Measurements from ENCODE around the gene MFGE8.

The MFGE8 gene

GRCh38 chr15:88872106-88872505 is 41.1 kb downstream of the MFGE8 start:
- no peak for DNase-seq (ENCODE audit: low spot score)

GRCh38 chr15:88871313-88871712 is 41.9 kb downstream of the MFGE8 start:
- no peak for DNase-seq (ENCODE audit: low spot score)

DNA sequence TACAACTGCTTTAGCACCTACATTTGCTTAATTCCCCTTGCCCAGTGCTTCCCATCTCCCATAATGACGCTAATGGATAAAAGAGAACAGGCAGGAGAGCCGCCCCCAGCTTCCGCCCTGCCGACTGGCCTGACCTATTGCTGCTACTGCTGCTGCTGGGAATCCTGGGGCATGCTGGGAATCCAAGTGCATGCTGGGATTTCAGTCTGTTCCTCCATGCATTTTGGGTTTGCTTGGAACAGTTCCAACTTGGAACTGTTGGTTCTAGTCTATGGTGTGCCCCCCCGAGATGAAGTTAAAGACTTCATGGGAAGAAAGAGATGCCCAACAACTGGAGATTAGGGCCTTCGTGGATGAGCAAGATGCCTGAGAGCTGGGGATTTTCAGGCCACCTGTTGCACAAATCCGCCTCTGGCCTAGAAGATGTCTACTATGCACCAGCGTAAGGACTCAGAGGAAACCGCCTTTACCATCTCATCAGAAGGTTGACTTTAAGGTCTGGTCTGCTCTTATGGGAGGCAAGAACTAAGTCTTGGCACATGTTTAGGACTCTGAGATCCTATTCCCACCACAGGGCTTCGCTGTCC is 46.8 kb downstream of the MFGE8 start:
- DNase-seq (ENCODE audit: low spot score) = no peak

- no peak for DNase-seq (ENCODE audit: low spot score)
These were observed 47.6 kb downstream of the MFGE8 start for GRCh38 chr15:88865498-88866099.

GRCh38 chr15:88864861-88865497 is 48.2 kb downstream of the MFGE8 start:
- no peak for DNase-seq (ENCODE audit: low spot score)

DNA sequence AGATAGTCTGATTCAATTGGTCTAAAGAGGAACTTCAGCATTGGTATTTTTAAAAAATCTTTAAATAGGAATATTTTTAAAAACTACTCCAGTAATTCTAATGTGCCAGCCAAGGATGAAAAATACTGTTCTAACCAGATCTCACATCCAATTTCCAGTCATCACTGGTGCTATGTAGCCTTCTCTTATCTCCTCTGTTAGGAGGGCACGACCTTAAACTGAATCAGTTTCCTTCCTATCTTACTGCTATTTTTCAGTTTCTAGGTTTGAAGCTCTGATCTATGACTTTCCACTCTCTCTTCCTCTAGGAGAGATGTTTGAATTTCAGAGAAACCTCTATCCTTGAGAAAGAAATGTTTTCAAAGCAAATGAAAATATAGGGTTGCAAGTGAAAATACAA is 49.8 kb downstream of the MFGE8 start:
- DNase-seq (ENCODE audit: low spot score) = no peak

GRCh38 chr15:88860212-88860611 is 53.0 kb downstream of the MFGE8 start:
- DNase-seq (ENCODE audit: low spot score) = no peak

GRCh38 chr15:88859550-88859949 is 53.6 kb downstream of the MFGE8 start:
- no peak for DNase-seq (ENCODE audit: low spot score)

GRCh38 chr15:88858934-88859333 is 54.2 kb downstream of the MFGE8 start:
- no peak for DNase-seq (ENCODE audit: low spot score)

- no peak for DNase-seq (ENCODE audit: low spot score)
These were observed 60.7 kb downstream of the MFGE8 start for GRCh38 chr15:88852476-88852875.

DNA sequence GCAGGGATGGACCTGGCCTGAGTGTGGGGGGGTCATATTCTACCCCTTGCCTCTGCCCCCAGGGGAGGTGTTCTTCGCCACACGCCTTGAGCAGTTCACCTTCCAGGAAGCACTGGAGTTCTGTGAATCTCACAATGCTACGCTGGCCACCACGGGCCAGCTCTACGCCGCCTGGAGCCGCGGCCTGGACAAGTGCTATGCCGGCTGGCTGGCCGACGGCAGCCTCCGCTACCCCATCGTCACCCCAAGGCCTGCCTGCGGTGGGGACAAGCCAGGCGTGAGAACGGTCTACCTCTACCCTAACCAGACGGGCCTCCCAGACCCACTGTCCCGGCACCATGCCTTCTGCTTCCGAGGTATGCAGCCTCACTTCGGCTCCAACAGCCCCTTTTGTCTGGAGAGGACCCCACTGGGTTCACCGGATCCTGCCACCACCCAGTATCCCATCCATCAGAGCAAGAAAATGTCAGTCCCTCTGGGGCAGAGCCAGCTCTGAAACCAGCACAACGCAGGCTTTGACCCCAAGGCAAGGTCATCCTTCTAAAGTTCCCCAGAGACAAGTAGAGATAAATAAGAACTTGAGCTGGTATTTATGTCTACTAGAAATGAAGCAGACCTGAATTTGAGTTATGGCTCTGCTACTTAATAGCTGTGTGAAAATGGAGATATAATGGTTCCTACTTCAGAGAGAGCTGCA is 63.7 kb downstream of the MFGE8 start:
- DNase-seq (ENCODE audit: low spot score) = no peak
